Astrocyte (in vitro differentiated cells and primary cell): Measurements from ENCODE around the gene MALAT1. TPM values are rescaled to one million over a fixed set of nuclear protein-coding genes. Genes with fewer than 3 reads are reported as not detected.

ENCODE experiments used
- DNase-seq: peaks from one replicate; pipeline ENCODE4 v3.0.0-alpha.2; 2010; ENCODE audit warnings: low read depth
- FAIRE-seq: peaks from 2 replicates; lab custom pipeline; 2011; peaks lifted over from hg19 to GRCh38; lab: Jason Lieb, UNC
- H2AFZ ChIP-seq: 2 replicates; pipeline ENCODE4 v1.6.0; 2012; ENCODE audit warnings: low read depth, low read length, inconsistent platforms
- H3K27ac ChIP-seq: 2 replicates; pipeline ENCODE4 v1.5.1; 2011; ENCODE audit warnings: low read depth, low read length, inconsistent platforms
- H3K27me3 ChIP-seq: 2 replicates; pipeline ENCODE4 v1.6.0; 2011; ENCODE audit warnings: low read length, inconsistent platforms; ENCODE audit not compliant: insufficient read depth
- H3K36me3 ChIP-seq: 2 replicates; pipeline ENCODE4 v1.5.1; 2011; ENCODE audit warnings: low read length, inconsistent platforms; ENCODE audit not compliant: insufficient read depth
- H3K4me1 ChIP-seq: 2 replicates; pipeline ENCODE4 v1.5.1; 2011; ENCODE audit warnings: low read length, inconsistent platforms; ENCODE audit not compliant: insufficient read depth
- H3K4me2 ChIP-seq: 2 replicates; pipeline ENCODE4 v1.6.0; 2012; ENCODE audit warnings: low read length, inconsistent platforms
- H3K4me3 ChIP-seq: 2 replicates; pipeline ENCODE4 v1.5.1; 2011; ENCODE audit warnings: low read depth, mild to moderate bottlenecking, low read length, inconsistent platforms; ENCODE audit not compliant: insufficient read depth
- H3K79me2 ChIP-seq: 2 replicates; pipeline ENCODE4 v1.6.0; 2012; ENCODE audit warnings: mild to moderate bottlenecking, low read length, inconsistent platforms; ENCODE audit not compliant: insufficient read depth
- H3K9ac ChIP-seq: 2 replicates; pipeline ENCODE4 v1.6.0; 2012; ENCODE audit warnings: mild to moderate bottlenecking, low read length, inconsistent platforms
- H3K9me3 ChIP-seq: 2 replicates; pipeline ENCODE4 v1.5.1; 2012; ENCODE audit warnings: low read depth, mild to moderate bottlenecking, low read length, inconsistent platforms; ENCODE audit not compliant: insufficient read depth
- H4K20me1 ChIP-seq: 2 replicates; pipeline ENCODE4 v1.6.0; 2012; ENCODE audit warnings: low read length, inconsistent platforms; ENCODE audit not compliant: insufficient read depth
- H3K27ac Mint-ChIP-seq: one replicate; pipeline ENCODE4 v1.8.0; 2021; ENCODE audit warnings: mild to moderate bottlenecking, mixed read lengths; ENCODE audit not compliant: unreplicated experiment
- H3K27me3 Mint-ChIP-seq: one replicate; pipeline ENCODE4 v1.8.0; 2021; ENCODE audit warnings: low read depth, mixed read lengths; ENCODE audit not compliant: unreplicated experiment
- H3K36me3 Mint-ChIP-seq: one replicate; pipeline ENCODE4 v1.8.0; 2021; ENCODE audit warnings: low read depth, mixed read lengths; ENCODE audit not compliant: unreplicated experiment
- H3K4me1 Mint-ChIP-seq: one replicate; pipeline ENCODE4 v1.8.0; 2021; ENCODE audit warnings: low read depth, mixed read lengths; ENCODE audit not compliant: unreplicated experiment
- H3K4me3 Mint-ChIP-seq: one replicate; pipeline ENCODE4 v1.8.0; 2021; ENCODE audit warnings: mild to moderate bottlenecking, moderate library complexity, mixed read lengths; ENCODE audit not compliant: unreplicated experiment
- H3K9me3 Mint-ChIP-seq: one replicate; pipeline ENCODE4 v1.8.0; 2021; ENCODE audit warnings: mild to moderate bottlenecking, mixed read lengths; ENCODE audit not compliant: unreplicated experiment
- CTCF ChIP-seq: IDR thresholded peaks from 2 replicates; pipeline ENCODE4 v1.5.1; 2011; ENCODE audit warnings: low read depth, mild to moderate bottlenecking, inconsistent platforms, low read length, moderate library complexity; ENCODE audit not compliant: insufficient read depth
- EZH2 ChIP-seq: IDR thresholded peaks from 2 replicates; pipeline ENCODE4 v1.6.1; 2012; ENCODE audit warnings: mild to moderate bottlenecking, low read length, inconsistent platforms; ENCODE audit not compliant: insufficient read depth
- total RNA-seq: library from RNA; stranded (reverse); gene quantifications from 2 replicates; pipeline ENCODE4 v1.2.1, GENCODE V29; 2021

Gene MALAT1
- total RNA-seq, 1 donor from 2014 or later = 8,991 TPM

GRCh38 chr11:65553301-65554001, 54.6 kb downstream of the MALAT1 start:
- Mint-ChIP-seq H3K4me3 (no peak overlapping the region), H3K27ac (no peak overlapping the region), H3K4me1 (peaks cover 17% of the 10 kb centered on the region), H3K27me3 (peaks cover 27% of the 10 kb centered on the region), H3K36me3 (peaks cover 16% of the 10 kb centered on the region), H3K9me3 (peaks cover 3% of the 10 kb centered on the region)
- Histone ChIP-seq H3K36me3 (peaks cover 17% of the 10 kb centered on the region), H3K4me2 (peak overlapping the region; percentile 94), H2AFZ (no peak overlapping the region), H3K79me2 (peaks cover 43% of the 10 kb centered on the region), H3K27me3 (no peaks in the 10 kb centered on the region), H4K20me1 (peaks cover 62% of the 10 kb centered on the region), H3K9me3 (no peaks in the 10 kb centered on the region), H3K9ac (no peak overlapping the region), H3K27ac (no peak overlapping the region), H3K4me1 (peaks cover 38% of the 10 kb centered on the region), H3K4me3 (no peak overlapping the region)
- no peak for TF ChIP-seq CTCF
- no peak for TF ChIP-seq EZH2
- no peak for FAIRE-seq
- DNase-seq = no peak

- FAIRE-seq (no peak), DNase-seq (no peak)
- Mint-ChIP-seq H3K4me1 (peaks cover 19% of the 10 kb centered on the region), H3K36me3 (peaks cover 10% of the 10 kb centered on the region), H3K27me3 (peaks cover 22% of the 10 kb centered on the region), H3K4me3 (no peak overlapping the region), H3K9me3 (peaks cover 3% of the 10 kb centered on the region), H3K27ac (no peak overlapping the region)
- H3K4me2 ChIP-seq = peak overlapping the region; percentile 94
- peaks cover 55% of the 10 kb centered on the region for H4K20me1 ChIP-seq
- H3K27ac ChIP-seq = no peak overlapping the region
- H3K4me3 ChIP-seq = no peak overlapping the region
- H3K27me3 ChIP-seq = no peaks in the 10 kb centered on the region
- H3K79me2 ChIP-seq = peaks cover 37% of the 10 kb centered on the region
- H3K9ac ChIP-seq = peak overlapping the region; percentile 32
- no peak overlapping the region for H2AFZ ChIP-seq
- H3K9me3 ChIP-seq = no peaks in the 10 kb centered on the region
- peaks cover 11% of the 10 kb centered on the region for H3K36me3 ChIP-seq
- H3K4me1 ChIP-seq = peaks cover 46% of the 10 kb centered on the region
- no peak for TF ChIP-seq EZH2
- no peak for TF ChIP-seq CTCF
These were observed 55.4 kb downstream of the MALAT1 start for GRCh38 chr11:65554057-65554818.
